BE2C (cell line): ENCODE measurements around the gene FNBP1L.

Source experiments
- DNase-seq: peaks from one replicate; pipeline ENCODE4 v3.0.0-alpha.2; 2020
- H3K27me3 ChIP-seq: fragments of 250-450 bp; sonication (Bioruptor Pico); 2 replicates; pipeline ENCODE4 v1.5.1; 2020; ENCODE audit warnings: mild to moderate bottlenecking
- H3K36me3 ChIP-seq: fragments of 250-450 bp; sonication (Bioruptor Pico); 2 replicates; pipeline ENCODE4 v1.5.1; 2020; ENCODE audit warnings: mild to moderate bottlenecking
- H3K4me1 ChIP-seq: fragments of 250-450 bp; sonication (Bioruptor Pico); 2 replicates; pipeline ENCODE4 v1.5.1; 2020
- H3K4me3 ChIP-seq: 2 replicates; pipeline ENCODE4 v1.5.1; 2011; ENCODE audit warnings: low read depth, low read length
- H3K9me3 ChIP-seq: fragments of 250-450 bp; sonication (Bioruptor Pico); 2 replicates; pipeline ENCODE4 v1.5.1; 2020
- CTCF ChIP-seq: IDR thresholded peaks from 2 replicates; pipeline ENCODE4 v1.5.1; 2012; ENCODE audit warnings: mild to moderate bottlenecking, low read depth, low read length

Gene FNBP1L

GRCh38 chr1:93531193-93531592 is 83.3 kb downstream of the FNBP1L start:
- Histone ChIP-seq H3K9me3 (no peaks in the 10 kb centered on the region), H3K36me3 (no peaks in the 10 kb centered on the region), H3K4me3 (no peak overlapping the region), H3K27me3 (no peaks in the 10 kb centered on the region), H3K4me1 (no peaks in the 10 kb centered on the region)
- no peak for TF ChIP-seq CTCF
- DNase-seq, result peak; percentile 7

- DNase-seq, result no peak
- Histone ChIP-seq H3K9me3 (no peaks in the 10 kb centered on the region), H3K4me3 (no peak overlapping the region), H3K4me1 (no peaks in the 10 kb centered on the region), H3K36me3 (no peaks in the 10 kb centered on the region), H3K27me3 (no peaks in the 10 kb centered on the region)
- TF ChIP-seq CTCF, result no peak
These were observed 85.0 kb downstream of the FNBP1L start for GRCh38 chr1:93532780-93533378.

GRCh38 chr1:93533677-93534076 is 85.8 kb downstream of the FNBP1L start:
- DNase-seq, result no peak
- no peaks in the 10 kb centered on the region for H3K36me3 ChIP-seq

GRCh38 chr1:93537396-93537795 is 89.5 kb downstream of the FNBP1L start:
- Histone ChIP-seq H3K27me3 (no peaks in the 10 kb centered on the region), H3K36me3 (no peaks in the 10 kb centered on the region), H3K4me3 (no peak overlapping the region), H3K9me3 (no peaks in the 10 kb centered on the region), H3K4me1 (no peaks in the 10 kb centered on the region)
- TF ChIP-seq CTCF, result no peak
- DNase-seq, result no peak

More at GRCh38 chr1:93533677-93534076, 85.8 kb downstream of the FNBP1L start:
- no peak overlapping the region for H3K4me3 ChIP-seq
- no peak for TF ChIP-seq CTCF
- H3K27me3 ChIP-seq, result no peaks in the 10 kb centered on the region
- H3K4me1 ChIP-seq, result no peaks in the 10 kb centered on the region
- H3K9me3 ChIP-seq, result no peaks in the 10 kb centered on the region

- Histone ChIP-seq H3K4me3 (no peak overlapping the region), H3K4me1 (no peaks in the 10 kb centered on the region), H3K9me3 (no peaks in the 10 kb centered on the region), H3K36me3 (no peaks in the 10 kb centered on the region), H3K27me3 (no peaks in the 10 kb centered on the region)
- DNase-seq, result no peak
- no peak for TF ChIP-seq CTCF
These were observed 90.0 kb downstream of the FNBP1L start for GRCh38 chr1:93537924-93538323.

- H3K27me3 ChIP-seq, result no peaks in the 10 kb centered on the region
- H3K9me3 ChIP-seq, result no peaks in the 10 kb centered on the region
- no peak for TF ChIP-seq CTCF
- H3K36me3 ChIP-seq, result no peaks in the 10 kb centered on the region
- no peak overlapping the region for H3K4me3 ChIP-seq
- H3K4me1 ChIP-seq, result no peaks in the 10 kb centered on the region
- DNase-seq, result no peak
These were observed 93.1 kb downstream of the FNBP1L start for GRCh38 chr1:93541045-93541444.
